OCI-LY7 (cell line): ENCODE data around the gene FAM193B.

Experiments
- CTCF ChIP-seq: fragments of 200-600 bp; sonication (generic); conservative IDR thresholded peaks from 2 replicates; pipeline ENCODE4 v1.5.1; 2014; ENCODE audit warnings: mild to moderate bottlenecking, antibody characterized with exemption, low read length, moderate library complexity, mixed read lengths
- EZH2phosphoT487 ChIP-seq: fragments of 200-600 bp; sonication (generic); IDR thresholded peaks from 2 replicates; pipeline ENCODE4 v1.6.1; 2018; ENCODE audit warnings: low read depth, borderline replicate concordance, mild to moderate bottlenecking, mixed run types, antibody characterized with exemption, low read length, moderate library complexity, mixed read lengths

GRCh38 chr5:177599731-177600507 is 45.6 kb upstream of the FAM193B start, which contains the start of gene B4GALT7:
- no peak for TF ChIP-seq CTCF
- TF ChIP-seq EZH2phosphoT487 = no peak
